G401.6 (cell line): Measurements from ENCODE around the gene CYP26C1.

Source experiments
- FAIRE-seq: peaks from 2 replicates; lab custom pipeline; 2012; peaks lifted over from hg19 to GRCh38; lab: Jason Lieb, UNC

CYP26C1 gene

GRCh38 chr10:93064874-93065660 lies 4.5 kb downstream of the CYP26C1 start:
- FAIRE-seq: no peak

- no peak for FAIRE-seq
These were observed 5.3 kb downstream of the CYP26C1 start for GRCh38 chr10:93065675-93066543.

GRCh38 chr10:93066544-93066913 lies 5.9 kb downstream of the CYP26C1 start:
- no peak for FAIRE-seq

GRCh38 chr10:93067443-93068365 lies 7.1 kb downstream of the CYP26C1 start:
- no peak for FAIRE-seq

- no peak for FAIRE-seq
These were observed 8.0 kb downstream of the CYP26C1 start for GRCh38 chr10:93068411-93069244.

GRCh38 chr10:93069245-93069561 lies 8.6 kb downstream of the CYP26C1 start:
- no peak for FAIRE-seq

GRCh38 chr10:93070378-93071176 lies 10.0 kb downstream of the CYP26C1 start:
- FAIRE-seq: no peak

- no peak for FAIRE-seq
These were observed 10.5 kb downstream of the CYP26C1 start for GRCh38 chr10:93071177-93071472.

GRCh38 chr10:93071674-93072224 lies 11.2 kb downstream of the CYP26C1 start:
- FAIRE-seq: no peak

GRCh38 chr10:93072225-93072712 lies 11.7 kb downstream of the CYP26C1 start:
- no peak for FAIRE-seq

GRCh38 chr10:93072713-93073538 lies 12.3 kb downstream of the CYP26C1 start:
- FAIRE-seq: no peak

GRCh38 chr10:93073539-93074146 lies 13.0 kb downstream of the CYP26C1 start, which contains the start of gene CYP26A1:
Gene CYP26A1, plus strand, starts transcription at chr10:93073893. Its CDS starts 42 bp downstream, at chr10:93073935.
- no peak for FAIRE-seq

GRCh38 chr10:93074147-93074596 lies 13.6 kb downstream of the CYP26C1 start:
- FAIRE-seq: no peak

- no peak for FAIRE-seq
These were observed 14.2 kb downstream of the CYP26C1 start for GRCh38 chr10:93074597-93075368.

- FAIRE-seq: no peak
These were observed 15.0 kb downstream of the CYP26C1 start for GRCh38 chr10:93075369-93076221.

- FAIRE-seq: no peak
These were observed 16.3 kb downstream of the CYP26C1 start for GRCh38 chr10:93076871-93077270.

- FAIRE-seq: no peak
These were observed 17.3 kb downstream of the CYP26C1 start for GRCh38 chr10:93077860-93078337.
